ENCODE results near the gene IER5L. TPM values are rescaled to one million over a fixed set of nuclear protein-coding genes. Genes with fewer than 3 reads are reported as not detected.
"Not testable (repeated sequence)": the region's sequence is repeated elsewhere in the genome, so short reads cannot be mapped to it uniquely, and the experiment has no call there.

Gene IER5L
- polyA plus RNA-seq, 10 donors = 2.6 to 7.0 (median 3.6) TPM

DNA sequence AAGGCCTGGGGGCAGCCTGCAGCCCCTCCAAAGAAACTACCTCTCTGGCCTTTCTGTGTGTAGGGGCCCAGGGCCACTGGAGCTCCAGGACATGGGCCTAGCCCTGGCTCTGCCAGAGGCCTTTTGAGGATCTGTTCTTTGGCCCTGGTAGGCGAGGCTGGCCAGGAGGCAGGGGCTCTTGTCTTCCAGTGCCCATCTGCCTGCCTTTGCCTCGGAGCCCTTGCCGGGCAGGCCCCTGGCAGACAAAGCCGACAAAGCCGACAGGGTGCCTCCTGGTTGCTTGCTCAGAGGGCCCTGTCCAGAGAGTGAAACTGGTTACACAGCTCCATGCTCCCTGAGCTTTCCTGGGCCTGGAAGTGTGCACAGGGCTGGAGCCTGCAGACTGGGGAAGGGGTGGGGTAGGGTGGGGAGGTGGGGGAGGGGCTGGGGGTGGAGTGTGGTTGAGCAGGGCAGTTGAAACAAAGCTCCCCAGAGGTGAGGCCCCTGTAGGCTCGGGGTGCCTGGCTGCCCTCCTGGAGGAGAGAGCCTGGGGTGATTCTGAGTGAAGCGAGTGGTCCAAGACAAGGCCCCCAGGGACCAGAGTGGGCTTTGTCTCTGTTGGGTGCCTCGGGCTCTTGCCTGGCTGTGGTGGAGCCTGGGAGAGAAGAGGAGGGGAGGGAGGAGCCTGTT, 37.5 kb downstream of the IER5L start:
- DNase-seq = peak in 1 of 3 donors; percentile 62

DNA sequence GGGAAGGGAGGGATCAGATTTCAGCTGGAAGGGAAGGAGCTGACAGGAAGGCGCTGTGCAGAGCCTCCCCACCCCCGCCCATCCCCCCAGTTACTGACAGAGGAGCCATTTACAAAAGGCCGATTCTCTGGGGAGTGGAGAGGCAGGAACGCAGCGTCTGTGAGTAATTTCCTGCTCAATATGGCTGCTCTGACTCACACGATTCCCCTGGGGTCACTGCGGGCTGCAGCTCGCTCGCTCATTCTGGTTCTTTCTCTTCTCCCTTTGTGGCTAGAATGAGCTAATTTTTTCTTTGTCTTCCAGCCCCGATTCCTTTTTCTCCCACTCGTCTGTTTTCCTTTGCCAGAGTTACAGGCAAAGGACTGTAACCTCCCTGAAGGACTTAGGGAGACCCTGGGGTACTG, 38.1 kb downstream of the IER5L start:
- peak; percentile 100 for DNase-seq

DNA sequence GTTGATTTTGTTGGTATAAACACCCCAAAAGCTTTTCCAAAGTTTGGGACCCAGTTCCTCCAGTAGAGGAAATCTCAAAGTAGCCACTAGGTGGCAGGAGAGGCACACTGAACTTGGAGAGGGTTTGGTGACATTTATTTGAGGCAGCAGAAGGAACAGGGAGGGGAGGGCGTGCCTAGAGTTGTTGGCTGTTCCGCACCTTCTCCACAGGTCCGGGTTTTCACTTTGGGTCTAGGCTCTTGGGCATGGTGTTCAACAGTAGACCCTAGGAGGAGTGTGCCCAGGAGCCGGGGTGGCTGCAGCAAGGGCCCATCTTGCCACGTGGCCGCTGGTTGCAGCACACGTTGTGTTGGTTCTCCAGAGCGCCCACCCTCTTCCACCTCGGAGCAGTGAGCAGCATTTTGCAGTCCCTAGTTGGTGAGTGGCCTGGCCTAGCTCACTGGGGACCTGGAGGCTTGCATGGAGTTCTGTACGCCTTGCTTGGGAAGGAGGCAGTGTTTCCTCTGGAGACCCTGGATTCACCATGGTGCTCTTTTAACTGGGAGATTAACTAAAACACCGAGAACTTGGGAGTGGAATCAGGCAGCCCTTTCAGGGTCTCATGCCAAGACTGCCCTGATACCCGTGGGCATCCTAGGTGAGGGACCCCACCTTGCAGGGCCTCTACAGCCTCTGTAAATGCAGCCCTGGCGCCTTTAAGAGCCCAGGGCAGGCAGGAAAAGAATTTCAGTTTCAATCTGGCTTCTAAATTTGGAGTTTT, 38.6 kb downstream of the IER5L start:
- DNase-seq = peak; percentile 92 to 96 (median 93)

DNA sequence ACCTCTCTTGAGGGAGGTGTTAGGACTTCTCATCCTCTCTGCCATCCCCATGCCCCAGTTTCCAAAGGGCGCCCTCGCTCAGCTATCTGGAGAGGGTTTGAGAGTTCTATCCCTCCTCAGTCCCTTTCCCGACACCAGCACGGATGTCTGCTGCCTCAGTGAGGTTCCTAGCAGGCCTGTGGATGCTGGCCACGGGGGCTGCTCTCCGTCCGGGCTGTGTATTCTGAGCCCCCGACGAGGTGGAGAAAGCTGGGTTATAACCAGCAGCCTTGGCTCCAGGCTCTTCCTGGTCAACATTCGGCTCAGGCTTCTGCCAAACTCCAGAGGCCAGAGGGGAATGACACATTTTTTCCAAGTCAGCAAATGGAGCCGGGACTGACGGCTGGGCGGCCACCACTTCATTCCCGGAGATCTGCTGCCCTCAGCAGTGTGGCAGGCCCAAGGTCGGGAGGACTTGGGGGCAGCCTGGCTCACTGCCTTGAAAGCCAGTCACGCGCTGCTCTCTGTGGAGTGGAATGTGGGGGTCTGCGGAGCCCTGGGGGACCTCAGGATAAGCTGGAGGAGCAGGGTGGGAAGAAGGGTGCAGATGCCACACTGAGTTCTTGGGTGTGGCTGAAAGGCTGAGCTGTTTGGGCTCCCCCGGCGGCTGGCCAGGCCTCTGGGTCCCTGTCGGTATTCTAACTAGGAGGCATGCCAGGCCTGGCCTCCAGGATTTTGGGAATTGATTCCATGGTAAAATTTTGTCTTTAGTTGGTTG, 39.4 kb downstream of the IER5L start:
- DNase-seq = peak in 2 of 3 donors; percentile 66 to 84

DNA sequence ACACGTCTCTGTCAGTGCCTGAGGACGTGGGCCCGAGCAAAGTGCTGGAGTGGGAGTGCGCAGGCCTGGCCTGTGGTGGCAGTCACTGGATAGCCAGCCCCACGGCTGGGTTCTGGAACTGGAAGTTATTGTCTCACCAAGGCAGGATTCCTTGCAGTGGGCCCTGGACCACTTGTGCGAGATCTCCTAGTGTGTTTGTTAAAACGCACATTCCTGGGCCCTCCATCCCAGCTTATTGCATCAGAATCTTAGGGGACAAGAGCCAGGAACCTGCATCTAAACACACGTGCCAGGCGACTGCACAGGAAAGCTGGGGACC, 40.0 kb downstream of the IER5L start:
- no peak for DNase-seq

DNA sequence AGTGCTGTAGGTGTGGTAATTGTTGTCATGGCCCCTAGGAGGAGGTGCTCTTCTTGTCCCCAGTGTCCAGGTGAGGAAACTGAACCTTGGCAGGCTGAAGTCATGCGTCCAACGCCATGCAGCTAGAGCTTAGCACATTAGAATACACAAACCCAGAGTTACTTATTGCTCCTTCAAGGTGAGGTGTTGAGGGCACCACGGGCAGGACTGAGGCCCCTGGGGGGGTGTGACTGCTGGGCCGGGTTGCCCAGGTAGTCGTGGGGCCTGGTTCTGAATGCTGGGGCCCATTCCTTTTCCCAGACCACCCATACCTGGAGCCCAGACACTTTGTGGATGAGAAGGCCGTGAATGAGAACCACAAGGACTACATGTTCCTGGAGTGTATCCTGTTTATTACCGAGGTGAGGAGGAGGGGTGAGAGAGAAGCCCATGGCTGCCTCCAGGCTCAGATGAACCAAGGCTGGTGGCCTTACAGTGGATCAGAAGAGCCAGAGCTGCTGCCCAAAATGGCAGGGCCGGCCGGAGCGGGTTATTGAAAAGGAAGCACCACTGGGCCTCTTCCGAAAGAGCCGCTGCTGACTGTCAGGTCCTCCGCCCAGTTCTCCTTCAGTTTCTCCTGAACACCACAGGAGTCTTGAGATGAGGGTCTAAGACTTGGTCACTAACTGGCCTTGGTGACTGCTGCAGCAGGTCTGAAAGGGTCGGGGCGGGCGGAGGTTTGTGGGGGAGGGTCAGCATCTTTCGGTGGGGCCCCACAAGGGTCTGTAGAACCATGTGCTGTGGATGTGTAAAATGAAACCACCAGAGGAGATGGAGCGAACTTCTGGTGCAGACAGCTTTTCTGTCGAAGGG, 40.5 kb downstream of the IER5L start:
- no peak for DNase-seq

DNA sequence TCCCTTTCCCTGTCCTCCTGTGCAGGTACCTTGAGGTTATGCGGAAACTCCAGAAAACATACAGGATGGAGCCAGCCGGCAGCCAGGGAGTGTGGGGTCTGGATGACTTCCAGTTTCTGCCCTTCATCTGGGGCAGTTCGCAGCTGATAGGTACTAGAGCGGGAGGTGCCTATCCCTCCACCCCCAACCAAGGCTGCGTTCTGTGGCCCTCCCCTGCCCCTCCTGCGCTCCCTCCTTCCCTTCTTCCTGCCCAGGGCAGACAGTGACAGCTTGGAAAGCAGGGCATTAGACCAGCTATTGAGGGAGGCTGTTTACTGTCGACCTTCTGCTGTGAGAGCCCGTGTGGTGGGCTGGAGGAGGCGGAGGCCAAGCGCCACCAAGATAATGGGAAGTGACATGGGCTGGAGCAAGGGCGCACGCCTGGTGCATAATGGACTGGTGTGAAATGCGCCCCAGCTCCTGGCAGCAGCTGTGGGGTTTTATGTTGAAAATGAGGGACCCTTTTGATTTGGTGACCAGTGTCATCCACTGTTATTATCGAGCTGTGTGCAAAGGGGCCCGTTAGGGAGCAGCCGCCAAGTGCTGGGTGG, 41.5 kb downstream of the IER5L start:
- DNase-seq = no peak

DNA sequence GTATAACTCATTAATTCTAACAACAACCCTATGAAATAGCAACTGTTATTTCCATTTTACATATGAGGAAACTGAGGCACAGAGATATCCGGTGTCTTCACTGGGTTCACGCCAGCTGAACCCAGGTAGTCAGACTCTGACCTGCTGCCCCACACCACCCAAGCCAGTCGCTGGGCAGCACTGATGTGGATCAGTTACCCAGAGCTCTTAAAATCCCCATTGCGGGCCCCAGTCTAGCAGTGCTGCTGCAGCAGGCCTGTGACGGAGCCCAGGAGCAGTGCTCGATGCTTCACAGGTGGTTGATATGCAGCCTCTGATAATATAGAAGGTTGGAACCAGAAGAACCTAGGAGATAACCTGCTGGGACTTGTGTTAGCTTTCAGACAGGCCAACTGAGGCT, 42.6 kb downstream of the IER5L start:
- DNase-seq = no peak

DNA sequence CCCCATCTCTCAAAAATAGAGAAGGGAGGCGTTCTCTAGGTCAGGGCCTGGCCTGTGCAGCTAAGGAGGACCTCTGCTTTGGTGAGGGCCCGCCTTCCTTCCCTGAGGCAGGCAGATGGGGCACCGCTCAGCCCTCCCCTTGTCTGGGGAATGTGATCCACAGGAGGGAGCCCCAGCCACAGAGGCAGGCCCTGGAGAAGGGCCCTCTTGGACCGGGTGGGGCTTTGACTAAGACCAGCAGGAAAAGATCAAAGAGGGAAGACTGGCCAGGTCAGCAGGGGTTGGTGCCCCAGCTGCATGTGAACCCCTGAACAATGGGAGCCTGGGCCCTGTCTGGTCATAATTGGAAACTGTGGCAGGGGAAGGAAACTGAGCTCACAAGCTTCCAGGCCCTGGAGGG, 45.0 kb downstream of the IER5L start:
- DNase-seq = no peak

DNA sequence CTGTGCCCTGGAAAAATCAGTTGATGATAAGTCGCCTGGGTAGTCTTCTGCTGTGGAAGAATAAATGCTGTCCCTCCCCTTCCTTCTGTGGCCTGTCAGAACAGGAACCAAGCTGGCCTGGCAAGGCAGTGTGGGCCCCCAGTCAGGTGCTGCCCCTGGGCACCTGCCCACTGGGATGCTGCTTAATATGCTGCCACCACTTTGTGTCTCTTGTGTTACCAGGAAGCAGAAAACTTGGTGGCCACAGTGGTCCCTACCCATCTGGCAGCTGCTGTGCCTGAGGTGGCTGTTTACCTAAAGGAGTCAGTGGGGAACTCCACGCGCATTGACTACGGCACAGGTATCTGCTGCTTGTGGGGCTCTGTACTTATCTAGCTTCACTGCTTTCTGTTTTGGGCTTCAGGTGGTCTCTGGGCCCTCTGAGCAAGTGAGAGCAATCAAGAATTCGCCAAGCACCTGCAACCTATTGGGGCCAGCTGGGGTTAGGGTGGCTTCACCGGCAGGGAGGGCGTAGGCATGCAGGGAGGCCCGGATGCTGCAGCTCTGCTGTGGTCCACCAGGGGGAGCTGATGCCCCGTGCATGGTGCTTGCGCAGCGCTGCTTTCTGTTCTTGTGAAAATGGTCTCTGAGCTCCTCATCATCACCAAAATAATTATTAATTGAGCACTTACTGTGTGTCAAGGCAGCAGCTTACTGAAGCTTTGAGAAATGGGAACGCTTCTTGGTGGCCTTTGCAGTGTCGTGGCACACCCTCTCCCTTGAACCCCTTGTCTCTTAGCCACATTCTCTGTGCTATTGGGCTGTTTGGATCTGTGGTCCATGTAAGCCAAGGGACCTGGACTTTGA, 46.5 kb downstream of the IER5L start:
- DNase-seq = peak; percentile 41 to 85 (median 78)

DNA sequence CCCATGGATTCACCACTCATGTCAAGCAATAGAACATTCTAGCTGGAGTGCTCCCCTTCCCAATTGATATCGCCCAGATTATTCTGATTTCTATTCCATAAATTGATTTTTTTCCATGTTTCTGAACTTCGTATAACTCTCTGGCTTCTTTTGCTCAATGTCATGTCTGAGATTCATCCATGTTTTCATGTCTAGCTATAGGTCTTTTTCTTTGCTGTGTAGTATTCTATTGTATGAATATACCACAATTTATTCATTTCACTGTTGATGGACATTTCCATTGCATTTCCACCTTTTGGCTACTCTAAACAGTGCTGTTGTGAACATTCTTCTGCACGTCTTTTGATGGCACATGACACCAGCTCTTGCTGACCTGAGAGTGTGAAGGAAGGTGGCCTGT, 47.3 kb downstream of the IER5L start:
- DNase-seq = no peak

DNA sequence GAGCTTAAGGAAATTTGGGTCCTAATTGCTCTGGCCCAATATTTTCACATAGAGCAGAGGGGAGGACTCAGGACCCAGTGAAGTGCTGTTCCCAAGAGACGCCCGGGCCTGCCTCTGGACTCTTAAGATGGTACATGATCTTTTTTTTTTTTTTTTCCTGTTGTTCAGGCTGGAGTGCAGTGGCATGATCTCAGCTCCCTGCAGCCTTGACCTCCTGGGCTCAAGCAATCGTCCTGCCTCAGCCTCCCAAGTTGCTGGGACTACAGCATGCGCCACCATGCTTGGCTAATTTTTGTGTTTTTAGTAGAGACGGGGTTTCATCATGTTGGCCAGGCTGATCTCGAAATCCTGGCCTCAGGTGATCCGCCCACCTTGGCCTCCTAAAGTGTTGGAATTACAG, 47.8 kb downstream of the IER5L start:
- DNase-seq = not testable (repeated sequence)

DNA sequence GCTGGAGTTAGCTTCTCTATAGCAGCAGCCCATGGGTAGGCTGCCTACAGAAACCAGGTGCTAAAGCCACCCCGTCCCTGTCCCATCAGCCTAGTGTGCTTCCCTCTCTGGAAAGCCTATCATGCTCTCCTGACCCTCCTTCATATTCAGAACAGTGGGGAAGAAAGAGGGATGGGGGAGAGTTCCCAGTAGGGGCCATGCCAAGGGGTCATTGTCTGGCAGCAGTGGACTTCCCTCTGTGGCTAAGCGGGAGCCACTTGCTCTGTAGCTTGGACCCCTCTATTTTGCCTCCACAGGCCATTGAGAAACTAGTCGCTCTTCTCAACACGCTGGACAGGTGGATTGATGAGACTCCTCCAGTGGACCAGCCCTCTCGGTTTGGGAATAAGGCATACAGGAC, 49.4 kb downstream of the IER5L start:
- DNase-seq = no peak

DNA sequence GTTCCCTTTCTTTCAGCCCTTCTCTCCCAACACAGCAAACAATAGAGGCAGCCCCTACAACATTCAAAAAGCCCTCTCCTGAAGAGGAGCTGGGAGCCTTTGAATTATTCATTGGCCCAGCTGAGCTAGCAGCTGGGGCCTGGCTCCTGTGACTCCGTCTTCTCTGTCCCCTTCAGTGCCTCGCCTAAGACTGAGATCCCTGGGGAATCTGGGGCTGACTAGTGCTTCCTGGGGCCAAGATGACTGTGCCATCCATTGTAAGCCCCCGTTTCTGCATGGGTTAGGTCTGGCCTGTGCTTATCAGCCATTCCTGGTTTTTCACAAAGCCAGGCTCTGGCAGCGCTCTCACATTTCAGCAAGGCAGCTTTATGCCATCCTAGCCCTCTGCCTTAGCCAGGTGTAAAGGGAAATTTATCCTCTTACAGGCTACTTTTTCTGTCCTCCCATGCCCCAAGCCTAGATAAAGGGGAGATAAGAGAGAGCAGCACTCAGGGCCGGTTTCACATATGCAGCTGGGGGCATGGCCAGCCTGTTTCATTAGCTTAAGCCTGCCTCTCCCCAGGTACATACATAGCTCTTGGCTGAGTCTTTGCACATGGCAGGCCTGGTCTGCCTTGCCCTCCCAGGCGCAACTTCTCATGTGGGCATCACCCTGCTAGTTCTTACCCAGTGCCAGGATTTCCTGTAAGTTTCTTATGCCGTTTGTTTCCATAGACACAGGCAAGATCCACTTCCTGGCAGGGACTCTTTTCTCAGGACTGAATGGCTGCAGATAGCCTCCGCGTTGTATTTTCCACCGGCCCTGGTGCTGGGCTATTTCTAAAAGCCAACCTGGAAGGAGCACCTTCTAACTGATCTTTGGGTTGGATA, 51.1 kb downstream of the IER5L start:
- DNase-seq = no peak

Other genes with a start within 250 kb of the IER5L start
- 10 to 100 TPM in 1 of 10 donors, 1 to 10 TPM in 9; 7.2 to 11.2 (median 8.4) TPM for gene DOLK, start 230.7 kb downstream of the IER5L start, polyA plus RNA-seq (ENCODE audit: insufficient read length in 10 of 10)
- 10 to 100 TPM; 26.6 to 49.9 (median 34.1) TPM for gene NUP188, start 230.6 kb downstream of the IER5L start, polyA plus RNA-seq (ENCODE audit: insufficient read length in 10 of 10)
- gene SH3GLB2, start 149.9 kb downstream of the IER5L start, polyA plus RNA-seq (ENCODE audit: insufficient read length in 10 of 10) = 10 to 100 TPM; 49.6 to 69.2 (median 53.7) TPM
- 10 to 100 TPM in 9 of 10 donors, 1 to 10 TPM in 1; 9.2 to 19.1 (median 12.6) TPM for gene MIGA2, start 141.6 kb downstream of the IER5L start, polyA plus RNA-seq (ENCODE audit: insufficient read length in 10 of 10)
- gene DOLPP1, start 97.2 kb downstream of the IER5L start, polyA plus RNA-seq (ENCODE audit: insufficient read length in 10 of 10) = 10 to 100 TPM in 2 of 10 donors, 1 to 10 TPM in 8; 7.6 to 12.9 (median 8.8) TPM
- gene CRAT, start 67.5 kb downstream of the IER5L start, polyA plus RNA-seq (ENCODE audit: insufficient read length in 10 of 10) = 10 to 100 TPM; 31.0 to 45.4 (median 40.4) TPM
- gene PTPA, start 66.8 kb downstream of the IER5L start, polyA plus RNA-seq (ENCODE audit: insufficient read length in 10 of 10) = 100 to 1,000 TPM; 104 to 129 (median 112) TPM

Data from muscle of back (tissue), 11 donors.